Ureter (tissue), 1 donor: ENCODE measurements around the gene MAP1A. TPM values are rescaled to one million over a fixed set of nuclear protein-coding genes. Genes with fewer than 3 reads are reported as not detected.

Experiments
- DNase-seq: peaks from one replicate; pipeline ENCODE4 v3.0.0-alpha.2; 2020; ENCODE audit warnings: low spot score
- total RNA-seq: library from RNA; stranded (reverse); gene quantifications from one replicate; pipeline ENCODE4 v1.2.4, GENCODE V29; 2023
- donor health status: DM: yes; HTN: yes; CAD: no.

MAP1A gene
- total RNA-seq, 1 donor from 2014 or later, result 16.4 TPM

DNA sequence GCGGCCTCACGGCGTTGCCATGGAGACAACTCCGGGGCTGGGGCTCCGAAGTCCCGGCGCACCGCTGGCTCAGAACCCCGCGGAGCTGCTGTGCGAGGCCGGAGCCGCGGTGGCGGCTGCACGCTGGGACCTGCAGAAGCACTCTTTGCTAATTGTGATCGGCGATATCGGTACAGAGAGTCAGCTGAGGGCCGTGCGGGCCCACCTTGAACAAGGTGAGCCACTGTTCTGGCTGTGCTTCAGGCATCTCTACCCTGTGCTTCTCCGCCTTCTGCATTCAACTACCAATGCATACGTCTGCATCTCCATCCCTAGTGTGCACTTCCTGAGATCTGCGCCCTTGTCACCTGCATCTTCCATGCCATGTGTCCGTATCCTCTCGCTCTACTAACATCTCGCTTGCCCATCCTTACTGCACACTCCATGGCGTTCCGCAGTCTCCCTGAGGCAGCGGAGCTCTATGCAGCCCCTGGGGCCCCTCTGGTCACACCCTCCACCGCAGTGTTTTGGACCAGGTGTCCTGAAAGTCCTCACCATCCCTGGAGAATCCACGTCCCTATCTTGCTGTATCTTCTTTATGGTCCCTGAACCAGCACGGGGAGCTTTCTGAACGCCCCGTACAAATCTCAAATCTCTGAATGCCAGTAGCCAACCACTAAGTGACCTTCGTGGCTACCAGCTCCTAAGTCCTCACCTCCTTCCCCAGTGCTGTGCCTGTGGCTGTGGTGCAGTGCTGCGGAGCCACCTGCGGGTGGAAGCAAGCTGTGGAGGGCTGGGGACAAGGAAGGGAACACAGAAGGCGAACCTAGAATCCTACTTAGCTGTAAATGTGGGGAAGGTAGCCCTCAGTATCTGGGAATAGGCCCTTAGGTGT lies 6.2 kb upstream of the MAP1A start:
- DNase-seq, result peak; percentile 37

GRCh38 chr15:43513550-43513949 lies 3.9 kb upstream of the MAP1A start:
- no peak for DNase-seq

- peak; percentile 37 for DNase-seq
These were observed 3.0 kb upstream of the MAP1A start for GRCh38 chr15:43514241-43515057.

- DNase-seq, result no peak
These were observed 1.7 kb upstream of the MAP1A start for GRCh38 chr15:43515741-43516140.

GRCh38 chr15:43516185-43516584 lies 1.2 kb upstream of the MAP1A start:
- peak; percentile 64 for DNase-seq

GRCh38 chr15:43516801-43517353 lies 531 bp upstream of the MAP1A start:
- DNase-seq, result no peak

- DNase-seq, result no peak
These were observed 871 bp downstream of the MAP1A start for GRCh38 chr15:43518197-43518761.

- DNase-seq, result no peak
These were observed 1.8 kb downstream of the MAP1A start for GRCh38 chr15:43519196-43519595.

- DNase-seq, result no peak
These were observed 2.7 kb downstream of the MAP1A start for GRCh38 chr15:43520138-43520537.

DNA sequence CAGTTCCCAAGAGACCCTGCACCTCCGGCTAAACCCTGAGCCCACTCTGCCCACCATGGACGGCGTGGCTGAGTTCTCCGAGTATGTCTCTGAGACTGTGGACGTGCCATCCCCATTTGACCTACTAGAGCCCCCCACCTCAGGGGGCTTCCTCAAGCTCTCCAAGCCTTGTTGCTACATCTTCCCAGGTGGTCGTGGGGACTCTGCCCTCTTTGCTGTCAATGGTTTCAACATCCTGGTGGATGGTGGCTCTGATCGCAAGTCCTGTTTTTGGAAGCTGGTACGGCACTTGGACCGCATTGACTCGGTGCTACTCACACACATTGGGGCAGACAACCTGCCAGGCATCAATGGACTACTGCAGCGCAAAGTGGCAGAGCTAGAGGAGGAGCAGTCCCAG lies 4.0 kb downstream of the MAP1A start:
- no peak for DNase-seq

DNA sequence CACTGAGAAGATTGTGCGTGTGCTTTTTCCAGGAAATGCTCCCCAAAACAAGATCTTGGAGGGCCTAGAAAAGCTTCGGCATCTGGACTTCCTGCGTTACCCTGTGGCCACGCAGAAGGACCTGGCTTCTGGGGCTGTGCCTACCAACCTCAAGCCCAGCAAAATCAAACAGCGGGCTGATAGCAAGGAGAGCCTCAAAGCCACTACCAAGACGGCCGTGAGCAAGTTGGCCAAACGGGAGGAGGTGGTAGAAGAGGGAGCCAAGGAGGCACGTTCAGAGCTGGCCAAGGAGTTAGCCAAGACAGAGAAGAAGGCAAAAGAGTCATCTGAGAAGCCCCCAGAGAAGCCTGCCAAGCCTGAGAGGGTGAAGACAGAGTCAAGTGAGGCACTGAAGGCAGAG lies 4.8 kb downstream of the MAP1A start:
- no peak for DNase-seq

GRCh38 chr15:43523646-43524045 lies 6.2 kb downstream of the MAP1A start:
- no peak for DNase-seq

- DNase-seq, result no peak
These were observed 6.9 kb downstream of the MAP1A start for GRCh38 chr15:43524254-43524845.

DNA sequence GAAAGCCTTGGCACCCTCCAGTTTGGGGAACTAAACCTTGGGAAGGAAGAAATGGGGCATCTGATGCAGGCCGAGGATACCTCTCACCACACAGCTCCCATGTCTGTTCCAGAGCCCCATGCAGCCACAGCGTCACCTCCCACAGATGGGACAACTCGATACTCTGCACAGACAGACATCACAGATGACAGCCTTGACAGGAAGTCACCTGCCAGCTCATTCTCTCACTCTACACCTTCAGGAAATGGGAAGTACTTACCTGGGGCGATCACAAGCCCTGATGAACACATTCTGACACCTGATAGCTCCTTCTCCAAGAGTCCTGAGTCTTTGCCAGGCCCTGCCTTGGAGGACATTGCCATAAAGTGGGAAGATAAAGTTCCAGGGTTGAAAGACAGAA lies 7.7 kb downstream of the MAP1A start:
- no peak for DNase-seq

GRCh38 chr15:43526261-43526930 lies 9.0 kb downstream of the MAP1A start:
- no peak for DNase-seq

- no peak for DNase-seq
These were observed 9.8 kb downstream of the MAP1A start for GRCh38 chr15:43527016-43527801.

- no peak for DNase-seq
These were observed 10.6 kb downstream of the MAP1A start for GRCh38 chr15:43527802-43528541.

DNA sequence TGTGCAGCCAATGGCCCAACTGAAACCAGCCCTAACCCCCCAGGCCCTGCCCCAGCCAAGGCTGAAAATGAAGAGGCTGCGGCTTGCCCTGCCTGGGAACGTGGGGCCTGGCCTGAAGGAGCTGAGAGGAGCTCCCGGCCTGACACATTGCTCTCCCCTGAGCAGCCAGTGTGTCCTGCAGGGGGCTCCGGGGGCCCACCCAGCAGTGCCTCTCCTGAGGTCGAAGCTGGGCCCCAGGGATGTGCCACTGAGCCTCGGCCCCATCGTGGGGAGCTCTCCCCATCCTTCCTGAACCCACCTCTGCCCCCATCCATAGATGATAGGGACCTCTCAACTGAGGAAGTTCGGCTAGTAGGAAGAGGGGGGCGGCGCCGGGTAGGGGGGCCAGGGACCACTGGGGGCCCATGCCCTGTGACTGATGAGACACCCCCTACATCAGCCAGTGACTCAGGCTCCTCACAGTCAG lies 11.2 kb downstream of the MAP1A start:
- no peak for DNase-seq

- no peak for DNase-seq
These were observed 11.7 kb downstream of the MAP1A start for GRCh38 chr15:43529141-43529540.
